Measurements from ENCODE around the gene GEMIN7.

GRCh38 chr19:45079063-45079910 lies at the start of gene GEMIN7:
- TF ChIP-seq, protein P1, sequence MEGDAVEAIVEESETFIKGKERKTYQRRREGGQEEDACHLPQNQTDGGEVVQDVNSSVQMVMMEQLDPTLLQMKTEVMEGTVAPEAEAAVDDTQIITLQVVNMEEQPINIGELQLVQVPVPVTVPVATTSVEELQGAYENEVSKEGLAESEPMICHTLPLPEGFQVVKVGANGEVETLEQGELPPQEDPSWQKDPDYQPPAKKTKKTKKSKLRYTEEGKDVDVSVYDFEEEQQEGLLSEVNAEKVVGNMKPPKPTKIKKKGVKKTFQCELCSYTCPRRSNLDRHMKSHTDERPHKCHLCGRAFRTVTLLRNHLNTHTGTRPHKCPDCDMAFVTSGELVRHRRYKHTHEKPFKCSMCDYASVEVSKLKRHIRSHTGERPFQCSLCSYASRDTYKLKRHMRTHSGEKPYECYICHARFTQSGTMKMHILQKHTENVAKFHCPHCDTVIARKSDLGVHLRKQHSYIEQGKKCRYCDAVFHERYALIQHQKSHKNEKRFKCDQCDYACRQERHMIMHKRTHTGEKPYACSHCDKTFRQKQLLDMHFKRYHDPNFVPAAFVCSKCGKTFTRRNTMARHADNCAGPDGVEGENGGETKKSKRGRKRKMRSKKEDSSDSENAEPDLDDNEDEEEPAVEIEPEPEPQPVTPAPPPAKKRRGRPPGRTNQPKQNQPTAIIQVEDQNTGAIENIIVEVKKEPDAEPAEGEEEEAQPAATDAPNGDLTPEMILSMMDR (conservative IDR thresholded peaks at IDR 0.05): no peak
- TF ChIP-seq ZFX (IDR thresholded peaks at IDR 0.05): no peak
